ENCODE results near the gene KANK2.

DNA sequence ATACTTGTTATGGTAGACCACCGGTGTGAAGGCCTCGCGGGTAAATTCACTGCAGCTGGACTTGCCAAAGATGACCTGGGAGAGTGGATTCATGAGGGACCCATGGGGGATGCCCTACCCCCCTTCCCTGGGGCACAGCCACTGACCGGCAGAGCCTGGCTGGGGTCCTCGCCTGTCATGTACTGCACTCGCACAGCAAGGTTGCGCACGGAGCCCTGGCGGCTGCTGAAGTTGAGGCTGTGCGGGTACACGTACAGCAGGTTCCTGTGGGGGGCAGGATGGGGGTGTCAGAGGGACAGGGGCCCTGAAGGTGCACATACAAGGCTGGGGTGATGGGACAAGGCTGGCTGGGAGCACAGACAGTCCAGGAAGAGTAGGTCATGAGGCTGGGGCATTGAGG lies 40.7 kb upstream of the KANK2 start:
- TF ChIP-seq, protein P1, sequence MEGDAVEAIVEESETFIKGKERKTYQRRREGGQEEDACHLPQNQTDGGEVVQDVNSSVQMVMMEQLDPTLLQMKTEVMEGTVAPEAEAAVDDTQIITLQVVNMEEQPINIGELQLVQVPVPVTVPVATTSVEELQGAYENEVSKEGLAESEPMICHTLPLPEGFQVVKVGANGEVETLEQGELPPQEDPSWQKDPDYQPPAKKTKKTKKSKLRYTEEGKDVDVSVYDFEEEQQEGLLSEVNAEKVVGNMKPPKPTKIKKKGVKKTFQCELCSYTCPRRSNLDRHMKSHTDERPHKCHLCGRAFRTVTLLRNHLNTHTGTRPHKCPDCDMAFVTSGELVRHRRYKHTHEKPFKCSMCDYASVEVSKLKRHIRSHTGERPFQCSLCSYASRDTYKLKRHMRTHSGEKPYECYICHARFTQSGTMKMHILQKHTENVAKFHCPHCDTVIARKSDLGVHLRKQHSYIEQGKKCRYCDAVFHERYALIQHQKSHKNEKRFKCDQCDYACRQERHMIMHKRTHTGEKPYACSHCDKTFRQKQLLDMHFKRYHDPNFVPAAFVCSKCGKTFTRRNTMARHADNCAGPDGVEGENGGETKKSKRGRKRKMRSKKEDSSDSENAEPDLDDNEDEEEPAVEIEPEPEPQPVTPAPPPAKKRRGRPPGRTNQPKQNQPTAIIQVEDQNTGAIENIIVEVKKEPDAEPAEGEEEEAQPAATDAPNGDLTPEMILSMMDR (IDR thresholded peaks at IDR 0.05 in 2 of 3, conservative IDR thresholded peaks at IDR 0.05 in 1 of 3; ENCODE audit: control insufficient read depth in 2 of 3, extremely low read depth in 1 of 3, insufficient read depth in 1 of 3, low read depth in 3 of 3, low read length in 3 of 3): no peak
- TF ChIP-seq BCL11A (IDR thresholded peaks at IDR 0.05; ENCODE audit: low read depth, low read length) (no peak), NR2C1 (IDR thresholded peaks at IDR 0.05) (no peak), RAD51 (IDR thresholded peaks at IDR 0.05) (no peak), RFX5 (IDR thresholded peaks at IDR 0.05; ENCODE audit: low read depth, low read length) (no peak), RBBP5 (conservative IDR thresholded peaks at IDR 0.05) (no peak)

All from GM12878 (cell line).